ENCODE data around the gene DNAJA1.
"Not testable (repeated sequence)": the region's sequence is repeated elsewhere in the genome, so short reads cannot be mapped to it uniquely, and the experiment has no call there.

The DNAJA1 gene

GRCh38 chr9:33024966-33025571 lies at the start of gene DNAJA1:
TSS of gene DNAJA1 (plus strand) at chr9:33025273. CDS start at chr9:33026485, 1,212 bp downstream.
- peak; percentile 95 to 98 (median 96) for DNase-seq (ENCODE audit: low read depth in 2 of 3, low spot score in 2 of 3)

- no peak for DNase-seq (ENCODE audit: low read depth in 2 of 3, low spot score in 2 of 3)
Measured at GRCh38 chr9:32978051-32978450, 47.0 kb upstream of the DNAJA1 start.

- DNase-seq (ENCODE audit: low read depth in 2 of 3, low spot score in 2 of 3) = no peak
Measured at GRCh38 chr9:32986971-32987370, 38.1 kb upstream of the DNAJA1 start.

GRCh38 chr9:32989660-32990059 lies 35.4 kb upstream of the DNAJA1 start:
- DNase-seq (ENCODE audit: low read depth in 2 of 3, low spot score in 2 of 3) = no peak

GRCh38 chr9:32991897-32992594 lies 33.0 kb upstream of the DNAJA1 start:
- no peak for DNase-seq (ENCODE audit: low read depth in 2 of 3, low spot score in 2 of 3)

- DNase-seq (ENCODE audit: low read depth in 2 of 3, low spot score in 2 of 3) = no peak
Measured at GRCh38 chr9:32992595-32993238, 32.4 kb upstream of the DNAJA1 start.

- peak in 1 of 3 experiments; percentile 5 for DNase-seq (ENCODE audit: low read depth in 2 of 3, low spot score in 2 of 3)
Measured at GRCh38 chr9:33000682-33001055, 24.4 kb upstream of the DNAJA1 start.

- not testable (repeated sequence) for DNase-seq (ENCODE audit: low read depth in 2 of 3, low spot score in 2 of 3)
Measured at GRCh38 chr9:33005335-33005734, 19.7 kb upstream of the DNAJA1 start.

GRCh38 chr9:33007755-33008154 lies 17.3 kb upstream of the DNAJA1 start:
- DNase-seq (ENCODE audit: low read depth in 2 of 3, low spot score in 2 of 3) = no peak

GRCh38 chr9:33011831-33012230 lies 13.2 kb upstream of the DNAJA1 start:
- DNase-seq (ENCODE audit: low read depth in 2 of 3, low spot score in 2 of 3) = no peak

- DNase-seq (ENCODE audit: low read depth in 2 of 3, low spot score in 2 of 3) = no peak
Measured at GRCh38 chr9:33012328-33013069, 12.6 kb upstream of the DNAJA1 start.

GRCh38 chr9:33013962-33014664 lies 11.0 kb upstream of the DNAJA1 start:
- DNase-seq (ENCODE audit: low read depth in 2 of 3, low spot score in 2 of 3) = no peak

GRCh38 chr9:33014665-33015014 lies 10.4 kb upstream of the DNAJA1 start:
- DNase-seq (ENCODE audit: low read depth in 2 of 3, low spot score in 2 of 3) = no peak

GRCh38 chr9:33017283-33018041 lies 7.6 kb upstream of the DNAJA1 start:
- no peak for DNase-seq (ENCODE audit: low read depth in 2 of 3, low spot score in 2 of 3)

GRCh38 chr9:33019797-33020196 lies 5.3 kb upstream of the DNAJA1 start:
- DNase-seq (ENCODE audit: low read depth in 2 of 3, low spot score in 2 of 3) = no peak

- DNase-seq (ENCODE audit: low read depth in 2 of 3, low spot score in 2 of 3) = no peak
Measured at GRCh38 chr9:33022303-33022702, 2.8 kb upstream of the DNAJA1 start.

GRCh38 chr9:33022755-33023154 lies 2.3 kb upstream of the DNAJA1 start:
- DNase-seq (ENCODE audit: low read depth in 2 of 3, low spot score in 2 of 3) = no peak

- no peak for DNase-seq (ENCODE audit: low read depth in 2 of 3, low spot score in 2 of 3)
Measured at GRCh38 chr9:33023661-33024060, 1.4 kb upstream of the DNAJA1 start.

- no peak for DNase-seq (ENCODE audit: low read depth in 2 of 3, low spot score in 2 of 3)
Measured at GRCh38 chr9:33024126-33024965, 727 bp upstream of the DNAJA1 start.
